AG10803 (cell line): ENCODE results near the gene C5AR1.
"Not testable (repeated sequence)": the region's sequence is repeated elsewhere in the genome, so short reads cannot be mapped to it uniquely, and the experiment has no call there.

Experiments used
- DNase-seq: peaks from one replicate; pipeline ENCODE4 v3.0.0; 2010; ENCODE audit warnings: low read depth
- H3K4me3 ChIP-seq: 2 replicates; pipeline ENCODE4 v1.5.1; 2011; ENCODE audit warnings: mild to moderate bottlenecking, low read length, control low read depth
- CTCF ChIP-seq: conservative IDR thresholded peaks from 2 replicates; pipeline ENCODE4 v1.5.1; 2011; ENCODE audit warnings: mild to moderate bottlenecking, low read length, control low read depth, inconsistent platforms

The C5AR1 gene

GRCh38 chr19:47322058-47322457 is 12.4 kb downstream of the C5AR1 start:
- TF ChIP-seq CTCF = no peak
- H3K4me3 ChIP-seq = no peak overlapping the region
- DNase-seq = no peak

GRCh38 chr19:47323409-47323808 is 13.7 kb downstream of the C5AR1 start:
- H3K4me3 ChIP-seq = no peak overlapping the region
- no peak for DNase-seq
- no peak for TF ChIP-seq CTCF

GRCh38 chr19:47323872-47324271 is 14.2 kb downstream of the C5AR1 start:
- DNase-seq = no peak
- H3K4me3 ChIP-seq = no peak overlapping the region
- TF ChIP-seq CTCF = no peak

- TF ChIP-seq CTCF = no peak
- H3K4me3 ChIP-seq = no peak overlapping the region
- DNase-seq = no peak
These were observed 14.8 kb downstream of the C5AR1 start for GRCh38 chr19:47324502-47324901.

- no peak for DNase-seq
- TF ChIP-seq CTCF = no peak
- H3K4me3 ChIP-seq = no peak overlapping the region
These were observed 20.8 kb downstream of the C5AR1 start for GRCh38 chr19:47330466-47330869.

- no peak for TF ChIP-seq CTCF
- DNase-seq = no peak
- no peak overlapping the region for H3K4me3 ChIP-seq
These were observed 21.8 kb downstream of the C5AR1 start for GRCh38 chr19:47331490-47331889.

GRCh38 chr19:47331931-47332547 is 22.4 kb downstream of the C5AR1 start, which contains the start of gene C5AR2:
Gene C5AR2 (plus strand): TSS chr19:47332175. CDS start chr19:47340800, 8,625 bp downstream.
- peak; percentile 24 for DNase-seq
- TF ChIP-seq CTCF = no peak
- H3K4me3 ChIP-seq = peak within 1 kb of the TSS; percentile 26

GRCh38 chr19:47336765-47337718 is 27.4 kb downstream of the C5AR1 start:
- H3K4me3 ChIP-seq, DNase-seq: not testable (repeated sequence)
